Spleen (tissue), 7 donors: ENCODE measurements around the gene TNNI3K.

ENCODE experiments used
- CTCF ChIP-seq, 11 experiments: fragments of 200-600 bp in 7 of 11; fragments of 450-650 bp in 4 of 11; sonication (generic) in 4 of 11; IDR thresholded peaks in 8 of 11; conservative IDR thresholded peaks in 3 of 11; 1 replicate in 7 of 11; 2 replicates in 4 of 11; pipeline versions ENCODE4 v1.4.0 to v1.8.0; 2016 to 2021; ENCODE audit warnings: antibody characterized with exemption in 11 of 11, inconsistent platforms in 4 of 11, mild to moderate bottlenecking in 1 of 11
- POLR2A ChIP-seq, 3 donors: fragments of 450-650 bp; IDR thresholded peaks; one replicate each; pipeline ENCODE4 v1.5.1; 2017; ENCODE audit warnings: antibody characterized with exemption in 3 of 3, mild to moderate bottlenecking in 1 of 3
- donor health status: DM: no; HTN: no; CAD: no; lungs with moderate emphysema.
- donor health status: DM: no; HTN: no; CAD: no.
- donor health status: DM: no; HTN: no; CAD: no.

- no peak for TF ChIP-seq CTCF (IDR thresholded peaks at IDR 0.05 in 8 of 11, conservative IDR thresholded peaks at IDR 0.05 in 3 of 11)
- no peak for TF ChIP-seq POLR2A (IDR thresholded peaks at IDR 0.05)
Measured at GRCh38 chr1:74237035-74237434, 1.8 kb downstream of the TNNI3K start.
